Fibroblast of skin of back (primary cell): ENCODE measurements around the gene NKAIN2.
A peak's percentile ranks its signal among the peaks of the same experiment; 100 is the strongest.
"Not testable (repeated sequence)": the region's sequence is repeated elsewhere in the genome, so short reads cannot be mapped to it uniquely, and the experiment has no call there.

Experiments used
- DNase-seq: peaks from one replicate; pipeline ENCODE4 v3.0.0-alpha.2; 2013

NKAIN2 gene

GRCh38 chr6:124714728-124715127 lies 911.1 kb downstream of the NKAIN2 start:
- DNase-seq, result no peak

- no peak for DNase-seq
These were observed 916.2 kb downstream of the NKAIN2 start for GRCh38 chr6:124719913-124720312.

- DNase-seq, result no peak
These were observed 917.7 kb downstream of the NKAIN2 start for GRCh38 chr6:124721331-124721730.

GRCh38 chr6:124722141-124722878 lies 918.6 kb downstream of the NKAIN2 start:
- no peak for DNase-seq

GRCh38 chr6:124723671-124724070 lies 920.0 kb downstream of the NKAIN2 start:
- no peak for DNase-seq

- DNase-seq, result not testable (repeated sequence)
These were observed 934.1 kb downstream of the NKAIN2 start for GRCh38 chr6:124737804-124738203.

GRCh38 chr6:124738482-124738881 lies 934.8 kb downstream of the NKAIN2 start:
- DNase-seq, result no peak

GRCh38 chr6:124741341-124741740 lies 937.7 kb downstream of the NKAIN2 start:
- peak; percentile 27 for DNase-seq

- DNase-seq, result no peak
These were observed 939.3 kb downstream of the NKAIN2 start for GRCh38 chr6:124742971-124743370.

- DNase-seq, result no peak
These were observed 939.8 kb downstream of the NKAIN2 start for GRCh38 chr6:124743420-124743819.

GRCh38 chr6:124747349-124747748 lies 943.7 kb downstream of the NKAIN2 start:
- DNase-seq, result no peak

- no peak for DNase-seq
These were observed 945.1 kb downstream of the NKAIN2 start for GRCh38 chr6:124748778-124749177.

- no peak for DNase-seq
These were observed 949.3 kb downstream of the NKAIN2 start for GRCh38 chr6:124753001-124753400.

GRCh38 chr6:124753562-124754105 lies 950.0 kb downstream of the NKAIN2 start:
- DNase-seq, result no peak

GRCh38 chr6:124755321-124755720 lies 951.7 kb downstream of the NKAIN2 start:
- no peak for DNase-seq

GRCh38 chr6:124757560-124757959 lies 953.9 kb downstream of the NKAIN2 start:
- no peak for DNase-seq

GRCh38 chr6:124758663-124759062 lies 955.0 kb downstream of the NKAIN2 start:
- no peak for DNase-seq

GRCh38 chr6:124765280-124765679 lies 961.6 kb downstream of the NKAIN2 start:
- no peak for DNase-seq

GRCh38 chr6:124768224-124768623 lies 964.6 kb downstream of the NKAIN2 start:
- no peak for DNase-seq

- DNase-seq, result no peak
These were observed 966.3 kb downstream of the NKAIN2 start for GRCh38 chr6:124769811-124770544.

GRCh38 chr6:124770784-124771183 lies 967.1 kb downstream of the NKAIN2 start:
- DNase-seq, result no peak

- peak; percentile 7 for DNase-seq
These were observed 969.2 kb downstream of the NKAIN2 start for GRCh38 chr6:124772733-124773319.

GRCh38 chr6:124775121-124775520 lies 971.5 kb downstream of the NKAIN2 start:
- DNase-seq, result no peak
